Measurements from ENCODE around the gene RNF207.
"Not testable (repeated sequence)": the region's sequence is repeated elsewhere in the genome, so short reads cannot be mapped to it uniquely, and the experiment has no call there.

RNF207 gene

GRCh38 chr1:6200188-6200809 is 5.6 kb upstream of the RNF207 start:
- no peak for DNase-seq

GRCh38 chr1:6202256-6202655 is 3.7 kb upstream of the RNF207 start:
- DNase-seq, result no peak

DNA sequence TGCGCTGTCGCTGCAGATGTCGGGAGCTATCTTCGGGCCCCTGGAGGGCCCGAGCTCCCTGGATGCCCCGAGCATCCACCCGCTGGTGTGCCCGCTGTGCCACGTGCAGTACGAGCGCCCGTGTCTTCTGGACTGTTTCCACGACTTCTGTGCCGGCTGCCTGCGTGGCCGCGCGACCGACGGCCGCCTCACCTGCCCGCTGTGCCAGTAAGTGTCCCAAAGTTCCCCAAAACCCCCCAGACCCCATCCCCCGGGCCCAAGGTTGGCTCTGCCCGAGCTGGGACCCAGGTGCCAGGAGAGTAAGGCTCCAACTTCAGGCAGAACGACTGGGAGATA is 569 bp downstream of the RNF207 start:
- no peak for DNase-seq

DNA sequence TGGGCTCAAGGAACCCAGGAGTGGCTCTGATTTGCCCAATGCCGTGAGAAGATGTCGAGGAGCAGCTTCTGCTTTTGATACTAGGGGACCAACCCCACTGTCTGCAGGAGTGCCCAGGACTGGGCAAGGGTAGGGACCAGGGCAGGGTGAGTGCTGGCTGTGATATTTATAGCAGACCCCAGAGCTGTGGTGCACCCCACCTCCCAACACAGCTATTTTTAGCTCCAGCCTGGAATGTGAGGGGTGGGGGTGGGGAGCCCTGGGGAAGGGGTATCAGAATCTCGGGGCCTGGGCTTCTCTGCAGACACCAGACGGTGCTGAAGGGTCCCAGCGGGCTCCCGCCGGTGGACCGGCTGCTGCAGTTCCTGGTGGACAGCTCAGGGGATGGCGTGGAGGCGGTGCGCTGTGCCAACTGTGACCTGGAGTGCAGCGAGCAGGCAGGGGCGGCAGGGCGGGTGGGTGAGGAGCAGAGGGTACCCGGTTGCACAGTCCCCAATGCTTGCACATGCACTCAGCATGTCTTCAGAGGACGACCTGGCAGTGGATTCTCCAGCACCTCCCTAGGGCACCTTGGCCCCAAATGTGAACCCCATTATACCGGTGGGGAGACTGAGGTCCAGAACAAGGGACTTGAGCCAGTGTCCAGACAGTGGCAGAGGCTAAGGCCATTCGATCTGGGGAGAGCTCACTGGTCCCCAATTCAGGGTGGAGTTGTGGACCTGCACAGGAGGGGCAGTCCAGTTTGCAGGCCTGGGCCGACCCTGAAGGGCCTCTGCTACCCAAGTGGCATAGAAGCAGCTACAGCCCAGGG is 1.4 kb downstream of the RNF207 start:
- DNase-seq, result no peak

DNA sequence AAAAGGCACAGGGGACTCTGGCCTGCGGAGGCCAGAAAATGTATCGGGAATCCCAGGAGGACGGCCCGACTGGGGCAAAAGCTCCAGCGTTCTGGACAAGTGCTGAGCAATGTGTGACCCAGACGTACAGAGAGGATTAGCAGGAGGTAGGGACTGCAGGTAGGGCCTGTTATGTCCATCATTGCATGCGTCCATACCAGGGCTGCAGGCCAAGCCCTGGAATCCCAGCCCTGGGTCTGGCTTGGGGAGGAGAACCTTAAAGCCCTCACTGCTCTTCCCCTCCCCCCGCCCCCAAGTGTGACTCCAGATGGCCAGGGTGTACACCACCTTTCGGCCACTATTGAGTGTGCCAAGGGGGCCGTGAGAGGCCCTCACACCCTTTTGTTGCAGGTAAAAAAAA is 2.0 kb downstream of the RNF207 start:
- no peak for DNase-seq

DNA sequence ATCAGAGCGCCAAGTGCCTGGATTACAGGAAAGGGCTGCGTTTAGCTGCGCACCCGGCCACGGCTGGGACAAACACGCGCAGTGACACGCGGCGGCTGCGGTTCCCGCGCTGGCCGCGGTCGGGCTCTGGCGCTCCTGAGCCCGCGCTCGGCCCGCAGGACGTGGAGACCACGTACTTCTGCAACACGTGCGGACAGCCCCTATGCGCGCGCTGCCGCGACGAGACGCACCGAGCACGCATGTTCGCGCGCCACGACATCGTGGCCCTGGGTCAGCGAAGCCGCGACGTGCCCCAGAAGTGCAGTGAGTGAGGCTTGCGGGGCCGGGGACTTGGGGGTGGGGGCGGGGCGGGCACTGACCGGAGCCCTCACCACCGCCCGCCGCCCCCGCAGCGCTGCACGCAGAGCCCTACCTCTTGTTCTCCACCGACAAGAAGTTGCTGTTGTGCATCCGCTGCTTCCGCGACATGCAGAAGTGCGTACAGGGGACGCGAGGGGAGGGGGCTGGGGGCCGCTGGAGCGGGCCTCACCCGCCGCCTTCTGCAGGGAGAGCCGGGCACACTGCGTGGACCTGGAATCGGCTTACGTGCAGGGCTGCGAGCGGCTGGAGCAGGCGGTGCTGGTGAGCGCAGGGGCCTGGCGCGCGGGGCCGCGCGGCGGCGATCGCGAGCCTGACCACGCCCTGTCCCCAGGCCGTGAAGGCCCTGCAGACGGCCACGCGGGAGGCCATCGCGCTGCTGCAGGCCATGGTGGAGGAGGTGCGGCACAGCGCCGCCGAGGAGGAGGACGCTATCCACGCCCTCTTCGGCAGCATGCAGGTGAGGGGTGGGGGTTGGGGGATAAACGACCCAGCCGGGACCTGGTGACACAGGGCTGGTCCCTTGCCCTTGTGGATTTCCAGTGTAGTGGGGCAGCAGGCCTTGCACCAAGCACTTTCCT is 3.1 kb downstream of the RNF207 start:
- peak; percentile 26 to 49 for DNase-seq

DNA sequence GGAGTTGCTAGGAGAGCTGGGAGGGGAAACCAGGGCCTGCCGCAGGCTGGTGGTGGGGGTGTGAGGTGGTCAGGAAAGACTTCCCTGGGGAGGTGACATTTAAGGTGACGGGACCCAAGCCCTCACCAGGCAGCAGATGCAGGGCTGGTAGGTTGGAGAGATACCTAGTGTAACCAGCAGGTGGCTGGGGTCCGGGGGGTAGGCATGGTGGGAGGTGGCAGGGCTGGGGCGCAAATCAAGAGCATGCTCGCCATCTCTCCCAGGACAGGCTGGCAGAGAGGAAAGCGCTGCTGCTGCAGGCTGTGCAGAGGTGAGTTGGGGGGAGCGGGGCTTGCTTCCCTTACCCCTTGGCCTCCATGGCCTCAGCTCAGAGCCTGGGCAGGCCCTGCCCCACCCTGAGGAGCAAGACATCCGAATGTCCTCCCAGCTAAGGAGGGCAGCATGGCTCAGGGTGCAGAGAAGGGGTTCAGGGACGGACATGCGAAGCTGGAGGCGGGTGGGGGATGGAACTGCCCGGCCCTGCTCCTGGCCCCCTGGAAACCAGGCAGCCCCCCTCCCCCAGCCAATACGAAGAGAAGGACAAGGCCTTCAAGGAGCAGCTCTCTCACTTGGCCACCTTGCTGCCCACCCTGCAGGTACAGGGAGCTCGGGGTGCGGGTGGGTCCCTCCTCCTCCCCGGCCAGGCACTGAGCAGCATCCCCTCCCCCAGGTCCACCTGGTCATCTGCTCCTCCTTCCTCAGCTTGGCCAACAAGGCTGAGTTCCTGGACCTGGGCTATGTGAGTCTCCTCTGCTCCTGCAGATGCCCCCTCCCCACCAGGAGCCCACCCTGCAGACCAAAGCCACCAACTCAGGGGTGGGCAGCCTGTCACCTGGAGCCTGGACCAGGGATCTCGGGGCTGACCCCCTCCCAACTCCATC is 4.0 kb downstream of the RNF207 start:
- peak; percentile 31 to 33 for DNase-seq

GRCh38 chr1:6210591-6211355 is 4.9 kb downstream of the RNF207 start:
- DNase-seq, result no peak

DNA sequence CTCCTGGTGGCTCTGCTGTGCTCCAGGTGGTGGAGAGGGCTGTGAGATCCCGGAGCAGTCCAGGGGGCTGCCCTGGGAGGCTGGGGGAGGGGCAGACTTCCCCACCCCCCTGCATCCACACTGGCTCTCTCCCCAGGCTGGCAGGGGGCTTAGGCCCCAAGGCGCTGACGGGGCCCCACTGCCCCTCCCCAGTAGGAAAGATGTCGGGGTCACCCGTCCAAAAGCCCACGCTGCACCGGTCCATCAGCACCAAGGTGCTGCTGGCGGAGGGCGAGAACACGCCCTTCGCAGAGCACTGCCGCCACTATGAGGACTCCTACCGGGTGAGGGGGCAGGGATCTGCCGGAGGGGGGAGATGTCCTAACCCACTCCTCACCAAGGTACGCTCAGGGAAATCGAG is 5.8 kb downstream of the RNF207 start:
- no peak for DNase-seq

DNA sequence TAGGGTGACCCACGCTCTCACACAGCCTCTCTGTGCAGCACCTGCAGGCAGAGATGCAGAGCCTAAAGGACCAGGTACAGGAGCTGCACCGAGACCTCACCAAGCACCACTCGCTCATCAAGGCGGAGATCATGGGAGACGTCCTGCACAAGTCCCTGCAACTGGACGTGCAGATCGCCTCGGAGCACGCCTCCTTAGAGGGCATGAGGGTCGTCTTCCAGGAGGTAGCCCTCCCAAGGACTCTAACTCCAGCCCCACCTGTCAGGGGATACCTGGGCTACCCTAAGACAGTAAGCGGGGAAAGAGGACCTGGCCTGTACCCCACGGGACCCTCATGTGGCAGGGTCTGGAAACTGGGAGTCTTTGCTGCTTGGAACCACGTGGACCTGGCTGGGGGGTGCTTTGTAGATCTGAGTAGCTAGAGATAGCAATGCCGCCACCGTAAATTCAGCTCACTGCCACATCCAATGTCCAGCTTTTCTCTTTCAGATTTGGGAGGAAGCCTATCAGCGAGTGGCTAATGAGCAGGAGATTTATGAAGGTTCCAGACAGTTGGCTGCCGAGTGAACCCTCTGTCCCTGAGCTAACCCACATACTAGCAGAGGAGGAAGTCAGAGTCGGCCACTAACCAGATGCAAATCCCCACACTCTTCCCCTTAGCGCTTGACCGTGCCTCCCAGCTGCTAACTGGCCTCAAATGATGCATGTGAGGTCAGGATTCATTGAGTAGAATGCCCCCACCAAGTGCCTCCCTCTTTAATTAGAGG is 6.5 kb downstream of the RNF207 start:
- no peak for DNase-seq

DNA sequence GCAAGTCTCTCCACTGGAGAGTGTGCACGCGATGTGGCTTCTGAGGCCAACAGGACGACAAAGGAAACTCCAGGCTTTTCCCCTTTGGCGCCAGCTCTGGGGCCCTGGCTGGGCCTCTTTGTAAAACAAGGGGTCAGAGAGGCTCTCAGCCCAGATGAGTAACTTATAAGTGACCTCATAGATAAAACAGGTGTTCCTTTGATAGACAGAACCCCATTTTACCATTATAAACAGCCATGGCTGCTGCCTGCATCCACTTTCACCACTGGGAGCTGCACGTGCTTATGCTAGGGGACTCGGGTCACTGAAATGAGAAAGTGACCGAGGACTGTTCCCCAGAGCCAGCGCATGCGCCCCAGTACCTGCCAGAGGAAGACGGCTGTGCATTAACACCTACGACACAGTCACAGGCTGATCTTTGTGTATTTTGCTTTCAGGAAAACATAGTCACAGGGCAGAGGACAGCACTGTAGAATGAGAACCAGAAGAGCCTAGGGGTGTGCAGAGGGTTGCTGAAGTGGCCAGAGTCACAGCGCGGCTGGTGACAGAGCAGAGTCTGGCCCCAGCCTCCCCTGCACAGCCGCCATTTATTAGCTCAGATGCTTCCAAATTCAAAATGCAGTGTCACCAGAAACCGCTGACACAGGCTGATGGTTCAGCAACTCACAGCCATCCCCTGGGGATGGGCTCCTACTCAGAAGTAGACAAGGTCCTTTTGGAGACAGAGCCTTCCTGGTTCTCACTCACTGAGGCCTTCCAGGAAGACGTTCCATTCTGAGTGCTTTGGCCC is 12.7 kb downstream of the RNF207 start:
- DNase-seq, result no peak

- DNase-seq, result not testable (repeated sequence)
These were observed 13.7 kb downstream of the RNF207 start for GRCh38 chr1:6219641-6220040.

DNA sequence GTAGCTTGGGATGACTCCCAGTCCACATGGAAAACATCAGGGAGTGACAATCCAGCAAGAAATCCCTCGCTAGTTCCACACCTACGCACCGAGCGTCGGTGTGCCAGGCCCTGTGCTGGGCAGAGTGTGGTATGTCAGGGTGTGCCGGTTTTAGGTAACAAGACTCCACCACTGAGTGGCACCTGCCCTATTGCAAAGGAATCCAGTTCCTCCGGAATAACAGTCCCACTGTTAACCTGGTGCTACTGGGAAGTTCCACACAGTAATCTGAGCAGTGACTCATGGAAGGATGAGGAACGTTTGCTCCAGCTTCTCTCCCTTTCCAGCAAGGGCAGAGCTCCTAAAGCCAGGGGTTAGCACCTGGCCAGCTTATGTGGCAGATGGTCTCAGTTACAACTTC is 14.3 kb downstream of the RNF207 start:
- DNase-seq, result no peak

DNA sequence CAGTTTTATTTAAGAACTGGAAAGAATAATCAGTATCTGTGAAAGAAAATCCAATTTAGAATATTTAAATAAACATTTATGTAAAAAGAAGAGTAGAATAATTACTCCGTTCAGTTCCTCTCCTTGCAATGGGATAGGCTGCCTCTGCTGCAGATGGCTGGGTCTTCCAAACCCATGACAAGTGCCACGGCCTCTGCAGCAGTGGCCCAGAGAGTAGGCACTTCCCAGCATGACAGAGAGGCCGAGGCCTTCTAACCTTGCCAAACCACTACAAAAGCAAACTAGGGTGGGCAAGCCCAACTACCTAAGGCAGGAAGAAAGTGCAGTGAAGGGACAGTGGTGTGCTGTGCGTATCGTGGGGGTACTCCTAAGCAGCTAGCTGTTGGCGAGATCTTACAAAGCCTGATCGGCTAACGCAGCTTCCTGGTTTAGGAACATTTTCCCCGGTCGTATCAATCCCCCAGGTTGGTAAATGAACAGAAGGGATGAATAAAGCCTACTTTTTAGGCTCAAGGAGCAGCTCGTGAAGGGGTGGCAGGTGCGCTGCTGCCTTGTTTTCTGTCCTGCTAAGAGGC is 15.4 kb downstream of the RNF207 start:
- DNase-seq, result no peak

- DNase-seq, result no peak
These were observed 16.7 kb downstream of the RNF207 start for GRCh38 chr1:6222636-6223035.

GRCh38 chr1:6223617-6224016 is 17.7 kb downstream of the RNF207 start:
- no peak for DNase-seq

DNA sequence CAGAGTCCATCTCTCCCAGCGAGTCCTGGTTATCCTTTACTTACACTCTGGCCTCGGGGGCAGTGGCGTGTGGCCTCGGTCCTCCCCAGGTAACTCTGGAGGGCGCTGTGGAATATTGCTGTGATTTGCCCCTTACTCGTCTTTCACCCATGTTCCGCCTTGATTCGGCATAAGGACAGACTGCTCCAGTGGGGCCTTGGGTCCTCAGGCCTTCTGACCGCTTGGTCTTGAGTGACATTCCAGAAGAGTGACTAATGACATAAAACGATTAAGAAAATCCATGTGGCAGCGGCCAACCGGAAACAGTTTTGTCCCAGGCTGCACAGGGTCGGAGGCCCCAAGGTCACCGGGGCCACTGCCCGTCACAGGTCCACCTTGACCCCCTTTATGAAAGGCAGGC is 18.8 kb downstream of the RNF207 start:
- DNase-seq, result no peak

DNA sequence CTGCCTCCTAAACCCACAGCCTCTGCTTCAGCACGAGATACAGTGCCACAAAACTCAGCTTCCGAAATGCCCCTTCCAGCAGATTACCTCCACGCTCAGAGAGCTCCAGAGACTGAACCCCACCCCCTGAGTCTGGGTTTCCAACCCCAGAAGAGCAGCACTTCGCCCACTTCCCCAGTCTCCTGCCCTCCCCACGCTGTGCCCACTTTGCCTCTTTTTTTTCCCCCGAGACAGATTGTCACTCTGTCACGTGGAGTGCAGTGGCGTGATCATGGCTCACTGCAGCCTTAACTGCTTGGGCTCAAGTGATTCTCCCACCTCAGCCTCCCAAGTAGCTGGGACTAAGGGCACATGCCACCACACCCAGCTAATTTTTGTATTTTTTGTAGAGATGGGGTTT is 19.7 kb downstream of the RNF207 start:
- DNase-seq, result no peak

DNA sequence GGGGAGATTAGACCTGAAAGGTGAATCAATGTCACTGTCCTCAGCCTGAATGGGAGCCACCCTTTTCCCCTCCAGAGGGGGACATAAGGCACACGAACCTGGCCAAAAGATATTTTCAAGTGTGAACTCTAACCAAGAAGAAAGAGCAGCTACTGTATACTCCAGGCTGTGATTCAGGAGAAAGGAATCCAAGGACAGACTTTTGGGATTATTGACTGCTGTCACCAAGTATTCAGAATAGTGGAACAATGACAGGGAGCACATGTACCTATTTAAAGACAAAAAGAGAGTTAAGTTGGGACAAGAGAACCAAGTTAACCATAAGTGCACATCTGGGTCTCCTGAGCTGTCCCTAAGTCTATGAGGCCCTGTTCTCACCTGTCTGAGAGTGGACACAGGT is 27.5 kb downstream of the RNF207 start:
- no peak for DNase-seq

Data from stimulated activated CD4-positive, alpha-beta T cell treated with anti-CD3 and anti-CD28 coated beads, Interleukin-2, amount 100 ng/mL, for 24 hours (primary cell).